ENCODE results near the gene PLXDC2.

GRCh38 chr10:20085115-20085514 is 268.9 kb downstream of the PLXDC2 start:
- TF ChIP-seq TAF1 (IDR thresholded peaks at IDR 0.05; ENCODE audit: low read depth, low read length) (no peak), POLR2A (IDR thresholded peaks at IDR 0.05; ENCODE audit: low read depth, low read length) (no peak), POLR2AphosphoS5 (IDR thresholded peaks at IDR 0.05; ENCODE audit: low read depth, low read length) (no peak), SPI1 (IDR thresholded peaks at IDR 0.05; ENCODE audit: low read depth, low read length) (no peak), PAX5 (IDR thresholded peaks at IDR 0.05; ENCODE audit: insufficient read depth, low read length, severe bottlenecking) (no peak)
